HG03175 (cell line): ENCODE results near the gene RBM15B.
"Not testable (repeated sequence)": the region's sequence is repeated elsewhere in the genome, so short reads cannot be mapped to it uniquely, and the experiment has no call there.

Experiments
- ATAC-seq: cut with Tn5 transposase; IDR thresholded peaks from one replicate; pipeline ENCODE4 v1.9.1; 2021; ENCODE audit warnings: mild to moderate bottlenecking, moderate library complexity; ENCODE audit not compliant: unreplicated experiment

Gene RBM15B

DNA sequence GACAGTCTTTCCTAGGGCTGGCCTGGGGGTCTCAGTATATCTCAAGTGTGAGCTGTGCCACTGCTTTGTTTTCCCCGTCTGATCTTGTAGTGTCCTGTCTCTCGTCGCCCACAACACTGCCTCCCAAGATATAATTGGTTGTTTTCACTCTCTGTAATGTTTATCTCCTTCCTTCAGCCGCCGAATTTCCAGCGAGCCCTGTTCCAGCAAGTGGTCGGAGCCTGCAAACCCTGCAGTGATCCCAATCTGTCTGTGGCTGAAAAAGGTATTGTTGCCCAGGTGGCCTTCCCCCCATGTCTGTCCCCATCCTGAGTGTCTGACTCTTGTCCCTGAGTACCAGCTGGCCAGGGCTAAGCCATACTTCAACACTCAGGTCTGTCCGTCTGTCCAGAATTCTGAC, 15.5 kb upstream of the RBM15B start:
- ATAC-seq: no peak

DNA sequence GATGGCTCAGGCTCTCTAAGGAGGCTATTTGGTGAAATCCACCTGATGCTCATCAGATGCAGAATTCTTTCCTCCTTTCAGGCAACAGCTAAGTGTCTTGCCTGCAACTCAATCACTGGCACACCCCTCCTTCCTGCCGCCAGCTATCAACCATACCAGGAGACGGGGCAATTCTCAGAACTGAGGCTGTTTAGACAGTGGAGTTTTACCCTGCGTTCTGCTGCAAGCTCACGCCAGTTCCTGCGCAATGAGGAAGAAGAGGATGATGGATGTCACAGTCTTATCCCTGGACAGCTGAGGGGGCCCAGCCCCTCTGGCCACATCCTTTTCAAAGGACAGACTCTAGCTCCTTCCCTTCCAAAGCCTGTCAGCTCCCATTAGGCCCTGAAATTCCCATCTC, 13.0 kb upstream of the RBM15B start:
- no peak for ATAC-seq

DNA sequence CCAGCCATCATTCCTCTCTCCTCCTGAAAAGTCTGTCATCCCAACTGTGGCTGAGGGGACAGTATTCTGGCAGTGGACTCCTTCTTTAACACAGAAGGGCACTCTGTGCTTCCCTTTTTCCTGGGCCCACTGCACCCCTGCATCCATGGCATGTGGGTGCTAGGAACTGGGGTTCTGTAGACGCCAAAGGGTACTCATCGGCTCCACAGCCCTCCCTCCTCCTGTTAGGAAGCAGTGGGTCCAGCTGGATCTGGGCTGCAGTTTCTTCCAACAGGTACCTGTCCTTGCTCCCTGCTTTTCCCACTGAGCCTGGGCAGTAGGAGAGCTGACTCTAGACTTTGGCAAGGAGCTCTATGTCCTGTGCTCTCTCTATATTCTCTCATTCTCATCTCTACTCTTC, 12.4 kb upstream of the RBM15B start:
- ATAC-seq: no peak

- no peak for ATAC-seq
Measured at GRCh38 chr3:51379301-51379700, 11.8 kb upstream of the RBM15B start.

- no peak for ATAC-seq
Measured at GRCh38 chr3:51379746-51380455, 11.2 kb upstream of the RBM15B start.

- ATAC-seq: no peak
Measured at GRCh38 chr3:51380601-51381332, 10.3 kb upstream of the RBM15B start.

DNA sequence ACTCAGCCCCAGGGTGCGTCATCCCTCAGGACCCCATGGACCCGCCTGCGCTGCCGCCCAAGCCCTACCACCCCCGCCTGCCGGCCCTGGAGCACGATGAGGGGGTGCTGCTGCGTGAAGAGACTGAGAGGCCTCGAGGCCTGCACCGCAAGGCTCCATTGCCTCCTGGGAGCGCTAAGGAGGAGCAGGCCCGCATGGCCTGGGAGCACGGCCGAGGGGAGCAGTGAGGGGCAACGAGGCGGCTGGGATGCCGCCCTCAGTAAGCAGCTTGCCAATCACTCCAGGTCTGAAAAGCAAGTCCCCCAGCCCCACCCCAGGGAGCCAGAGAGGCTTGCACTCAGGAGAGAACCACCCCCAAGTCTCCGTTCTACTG, 9.8 kb upstream of the RBM15B start:
- no peak for ATAC-seq

- no peak for ATAC-seq
Measured at GRCh38 chr3:51382076-51382745, 8.9 kb upstream of the RBM15B start.

DNA sequence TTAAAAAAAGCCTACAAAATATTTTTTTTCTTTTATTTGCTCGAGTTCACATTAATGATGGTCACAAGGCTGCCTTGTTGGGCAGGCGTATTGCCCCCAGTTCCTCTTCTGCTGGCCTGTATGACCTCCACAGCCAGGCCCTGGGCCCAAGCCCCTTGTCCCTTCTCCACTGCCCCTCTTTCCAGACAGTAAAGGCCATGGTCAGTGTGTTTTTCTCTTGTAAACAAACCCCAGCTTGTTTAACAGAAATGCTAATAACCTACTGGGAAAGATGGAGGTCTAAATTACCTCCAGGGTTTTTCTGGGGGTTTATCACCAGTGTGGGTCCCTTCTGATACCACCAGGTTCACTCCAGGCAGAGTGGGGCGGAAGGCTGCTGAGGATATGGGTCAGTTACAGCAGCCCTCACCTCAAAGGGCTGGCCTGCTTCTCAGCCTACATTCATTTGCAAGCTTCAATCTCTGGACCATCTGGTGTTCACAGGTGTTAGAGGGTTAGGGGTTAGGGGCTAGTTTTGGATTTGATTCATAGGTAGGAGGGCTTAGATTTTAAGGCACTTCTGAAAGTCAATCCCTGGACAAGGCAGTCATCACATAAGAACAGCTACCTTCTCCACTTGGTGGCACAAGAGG, 8.0 kb upstream of the RBM15B start:
- ATAC-seq: no peak

- ATAC-seq: peak; percentile 20
Measured at GRCh38 chr3:51384055-51384725, 6.9 kb upstream of the RBM15B start.

- ATAC-seq: peak; percentile 95
Measured at GRCh38 chr3:51384726-51385473, 6.2 kb upstream of the RBM15B start, which contains the start of gene MANF. Gene MANF (plus strand): TSS chr3:51385291. CDS start chr3:51385343, 52 bp downstream.

- no peak for ATAC-seq
Measured at GRCh38 chr3:51385621-51386091, 5.4 kb upstream of the RBM15B start.

DNA sequence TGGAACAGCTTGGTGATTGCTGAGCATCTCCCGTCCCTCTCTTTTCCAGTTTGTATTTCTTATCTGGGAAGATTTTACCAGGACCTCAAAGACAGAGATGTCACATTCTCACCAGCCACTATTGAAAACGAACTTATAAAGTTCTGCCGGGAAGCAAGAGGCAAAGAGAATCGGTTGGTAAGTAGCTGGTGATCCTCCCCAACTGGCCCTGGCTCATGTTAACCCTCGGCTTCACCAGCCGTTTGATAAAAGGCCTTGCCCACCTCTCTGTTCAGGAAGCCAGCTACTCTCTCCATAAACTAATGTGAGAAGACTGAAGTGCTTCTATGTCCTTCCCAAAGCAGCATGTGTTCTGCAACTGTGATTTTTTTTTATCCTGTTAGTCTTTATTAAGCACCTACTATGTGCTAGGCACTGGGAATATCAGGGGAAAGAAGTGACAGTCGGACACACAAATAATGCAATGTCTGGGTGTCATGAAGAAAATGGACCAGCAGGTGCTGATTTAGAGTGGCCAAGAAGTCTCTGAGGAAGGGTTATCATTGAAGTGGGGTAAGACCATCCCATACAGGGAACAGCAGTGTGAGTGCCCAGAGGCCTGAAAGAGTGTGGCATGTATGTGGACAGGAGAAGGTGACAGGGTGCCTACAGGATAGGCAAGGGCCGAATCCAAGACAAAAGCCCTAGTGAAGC, 4.8 kb upstream of the RBM15B start:
- ATAC-seq: no peak

DNA sequence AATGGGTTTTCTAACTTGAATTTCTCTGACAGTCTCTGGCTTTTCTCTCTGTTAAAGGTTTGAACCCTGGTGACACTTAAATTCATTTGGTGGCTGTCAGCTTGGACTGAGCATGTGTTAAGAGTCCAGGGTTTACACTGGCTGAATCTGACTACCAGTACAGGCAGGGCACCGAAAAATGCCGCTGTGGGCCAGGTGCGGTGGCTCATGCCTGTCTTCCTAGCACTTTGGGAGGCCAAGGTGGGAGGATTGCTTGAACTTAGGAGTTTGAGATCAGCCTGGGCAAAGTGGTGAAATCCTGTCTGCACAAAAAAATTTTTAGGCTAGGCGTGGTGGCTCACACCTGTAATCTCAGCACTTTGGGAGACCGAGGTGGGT, 4.2 kb upstream of the RBM15B start:
- ATAC-seq: no peak

- not testable (repeated sequence) for ATAC-seq
Measured at GRCh38 chr3:51387281-51387680, 3.8 kb upstream of the RBM15B start.

- ATAC-seq: no peak
Measured at GRCh38 chr3:51388286-51389029, 2.6 kb upstream of the RBM15B start.

- no peak for ATAC-seq
Measured at GRCh38 chr3:51389423-51390183, 1.5 kb upstream of the RBM15B start.
